Stimulated activated memory B cell treated with anti-CD40 and anti-IgM and Interleukin-4, amounts not matched to agents 10 μg/mL and 1 μg/mL and 100 μg/mL, for 72 hours (primary cell): ENCODE measurements around the gene C10orf62.

ENCODE experiments used
- ATAC-seq: fragments of 150-1000 bp; cut with Tn5 transposase; 2 replicates; pipeline ENCODE4 v1.10.0; 2021
- H3K27ac Mint-ChIP-seq: one replicate; pipeline ENCODE4 v1.8.0; 2022; ENCODE audit warnings: mild to moderate bottlenecking, mixed read lengths
- H3K27me3 Mint-ChIP-seq: one replicate; pipeline ENCODE4 v1.8.0; 2022; ENCODE audit warnings: mixed read lengths
- H3K36me3 Mint-ChIP-seq: one replicate; pipeline ENCODE4 v1.8.0; 2022; ENCODE audit warnings: mixed read lengths
- H3K4me1 Mint-ChIP-seq: one replicate; pipeline ENCODE4 v1.8.0; 2022; ENCODE audit warnings: mixed read lengths
- H3K4me3 Mint-ChIP-seq: one replicate; pipeline ENCODE4 v1.8.0; 2022; ENCODE audit warnings: mild to moderate bottlenecking, moderate library complexity, mixed read lengths
- H3K9me3 Mint-ChIP-seq: one replicate; pipeline ENCODE4 v1.8.0; 2022; ENCODE audit warnings: mixed read lengths

C10orf62 gene

GRCh38 chr10:97590748-97591495 lies 1.4 kb downstream of the C10orf62 start:
- Mint-ChIP-seq H3K27ac (no peak overlapping the region), H3K4me3 (no peak overlapping the region), H3K4me1 (peaks cover 5% of the 10 kb centered on the region), H3K36me3 (no peaks in the 10 kb centered on the region), H3K27me3 (no peaks in the 10 kb centered on the region), H3K9me3 (no peaks in the 10 kb centered on the region)
- no peak for ATAC-seq

- H3K4me1 Mint-ChIP-seq, result peaks cover 5% of the 10 kb centered on the region
- no peak overlapping the region for H3K4me3 Mint-ChIP-seq
- H3K27ac Mint-ChIP-seq, result no peak overlapping the region
- no peaks in the 10 kb centered on the region for H3K36me3 Mint-ChIP-seq
- no peaks in the 10 kb centered on the region for H3K9me3 Mint-ChIP-seq
- ATAC-seq, result no peak
- H3K27me3 Mint-ChIP-seq, result no peaks in the 10 kb centered on the region
These were observed 3.9 kb downstream of the C10orf62 start for GRCh38 chr10:97593421-97593820.

GRCh38 chr10:97596101-97597082 lies 6.9 kb downstream of the C10orf62 start:
- Mint-ChIP-seq H3K4me1 (peaks cover 4% of the 10 kb centered on the region), H3K27me3 (no peaks in the 10 kb centered on the region), H3K27ac (no peak overlapping the region), H3K4me3 (no peak overlapping the region), H3K36me3 (no peaks in the 10 kb centered on the region), H3K9me3 (no peaks in the 10 kb centered on the region)
- ATAC-seq, result no peak

GRCh38 chr10:97597778-97598177 lies 8.3 kb downstream of the C10orf62 start:
- Mint-ChIP-seq H3K36me3 (no peaks in the 10 kb centered on the region), H3K9me3 (no peaks in the 10 kb centered on the region), H3K27ac (no peak overlapping the region), H3K4me1 (no peaks in the 10 kb centered on the region), H3K4me3 (no peak overlapping the region), H3K27me3 (no peaks in the 10 kb centered on the region)
- no peak for ATAC-seq

GRCh38 chr10:97598407-97599271 lies 9.1 kb downstream of the C10orf62 start:
- Mint-ChIP-seq H3K27ac (no peak overlapping the region), H3K9me3 (no peaks in the 10 kb centered on the region), H3K27me3 (no peaks in the 10 kb centered on the region), H3K4me1 (no peaks in the 10 kb centered on the region), H3K4me3 (no peak overlapping the region), H3K36me3 (no peaks in the 10 kb centered on the region)
- ATAC-seq, result no peak

GRCh38 chr10:97599272-97599619 lies 9.7 kb downstream of the C10orf62 start:
- no peak for ATAC-seq
- Mint-ChIP-seq H3K4me3 (no peak overlapping the region), H3K4me1 (no peaks in the 10 kb centered on the region), H3K27ac (no peak overlapping the region), H3K9me3 (no peaks in the 10 kb centered on the region), H3K36me3 (no peaks in the 10 kb centered on the region), H3K27me3 (no peaks in the 10 kb centered on the region)

GRCh38 chr10:97600616-97601015 lies 11.1 kb downstream of the C10orf62 start:
- H3K4me3 Mint-ChIP-seq, result no peak overlapping the region
- no peak for ATAC-seq
- H3K4me1 Mint-ChIP-seq, result no peaks in the 10 kb centered on the region
- H3K27ac Mint-ChIP-seq, result no peak overlapping the region
- H3K9me3 Mint-ChIP-seq, result no peaks in the 10 kb centered on the region
- H3K27me3 Mint-ChIP-seq, result no peaks in the 10 kb centered on the region
- no peaks in the 10 kb centered on the region for H3K36me3 Mint-ChIP-seq

- Mint-ChIP-seq H3K27ac (no peak overlapping the region), H3K4me1 (no peaks in the 10 kb centered on the region), H3K9me3 (no peaks in the 10 kb centered on the region), H3K4me3 (no peak overlapping the region), H3K36me3 (no peaks in the 10 kb centered on the region), H3K27me3 (no peaks in the 10 kb centered on the region)
- ATAC-seq, result no peak
These were observed 12.0 kb downstream of the C10orf62 start for GRCh38 chr10:97601268-97602215.

GRCh38 chr10:97607095-97607636 lies 17.6 kb downstream of the C10orf62 start:
- no peak overlapping the region for H3K4me3 Mint-ChIP-seq
- no peaks in the 10 kb centered on the region for H3K9me3 Mint-ChIP-seq
- ATAC-seq, result no peak
- H3K27ac Mint-ChIP-seq, result no peak overlapping the region
- H3K4me1 Mint-ChIP-seq, result no peaks in the 10 kb centered on the region
- no peaks in the 10 kb centered on the region for H3K36me3 Mint-ChIP-seq
- H3K27me3 Mint-ChIP-seq, result no peaks in the 10 kb centered on the region

GRCh38 chr10:97608991-97609561 lies 19.6 kb downstream of the C10orf62 start:
- H3K9me3 Mint-ChIP-seq, result no peaks in the 10 kb centered on the region
- ATAC-seq, result no peak
- H3K27ac Mint-ChIP-seq, result no peak overlapping the region
- no peak overlapping the region for H3K4me3 Mint-ChIP-seq
- H3K27me3 Mint-ChIP-seq, result no peaks in the 10 kb centered on the region
- H3K36me3 Mint-ChIP-seq, result no peaks in the 10 kb centered on the region
- H3K4me1 Mint-ChIP-seq, result no peaks in the 10 kb centered on the region

- no peak overlapping the region for H3K4me3 Mint-ChIP-seq
These were observed 22.0 kb downstream of the C10orf62 start for GRCh38 chr10:97611473-97611872.

GRCh38 chr10:97612386-97612785 lies 22.9 kb downstream of the C10orf62 start:
- no peaks in the 10 kb centered on the region for H3K27me3 Mint-ChIP-seq
- H3K27ac Mint-ChIP-seq, result no peak overlapping the region
- no peak overlapping the region for H3K4me3 Mint-ChIP-seq
- no peaks in the 10 kb centered on the region for H3K4me1 Mint-ChIP-seq
- ATAC-seq, result no peak
- no peaks in the 10 kb centered on the region for H3K9me3 Mint-ChIP-seq
- H3K36me3 Mint-ChIP-seq, result no peaks in the 10 kb centered on the region

More at GRCh38 chr10:97611473-97611872, 22.0 kb downstream of the C10orf62 start:
- no peaks in the 10 kb centered on the region for H3K36me3 Mint-ChIP-seq
- H3K4me1 Mint-ChIP-seq, result no peaks in the 10 kb centered on the region
- no peak overlapping the region for H3K27ac Mint-ChIP-seq
- H3K9me3 Mint-ChIP-seq, result no peaks in the 10 kb centered on the region
- no peak for ATAC-seq
- H3K27me3 Mint-ChIP-seq, result no peaks in the 10 kb centered on the region

GRCh38 chr10:97618285-97618684 lies 28.8 kb downstream of the C10orf62 start:
- Mint-ChIP-seq H3K27ac (no peak overlapping the region), H3K27me3 (no peaks in the 10 kb centered on the region), H3K36me3 (no peaks in the 10 kb centered on the region), H3K4me1 (no peaks in the 10 kb centered on the region), H3K9me3 (no peaks in the 10 kb centered on the region), H3K4me3 (no peak overlapping the region)
- ATAC-seq, result no peak

- Mint-ChIP-seq H3K4me3 (no peak overlapping the region), H3K27ac (no peak overlapping the region), H3K27me3 (no peaks in the 10 kb centered on the region), H3K9me3 (no peaks in the 10 kb centered on the region), H3K4me1 (no peaks in the 10 kb centered on the region), H3K36me3 (no peaks in the 10 kb centered on the region)
- no peak for ATAC-seq
These were observed 29.2 kb downstream of the C10orf62 start for GRCh38 chr10:97618733-97619132.
